Suprapubic skin (tissue), 3 donors: ENCODE measurements around the gene STUM.

Source experiments
- EP300 ChIP-seq: sonication (generic); formaldehyde crosslinking; IDR thresholded peaks from one replicate; pipeline ENCODE4 v1.6.1; 2017; ENCODE audit warnings: antibody characterized with exemption
- POLR2A ChIP-seq, 2 donors: fragments of 450-650 bp; IDR thresholded peaks; one replicate each; pipeline ENCODE4 v1.6.1; 2017; ENCODE audit warnings: antibody characterized with exemption in 2 of 2, mild to moderate bottlenecking in 2 of 2, moderate library complexity in 2 of 2
- TF ChIP-seq, protein P1 (sequence below), 2 donors: fragments of 200-600 bp in 1 of 2; fragments of 450-650 bp in 1 of 2; sonication (generic) in 1 of 2; IDR thresholded peaks; one replicate each; pipeline ENCODE4 v1.5.1; 2016 to 2019; ENCODE audit warnings: antibody characterized with exemption in 2 of 2, mild to moderate bottlenecking in 1 of 2, moderate library complexity in 1 of 2

DNA sequence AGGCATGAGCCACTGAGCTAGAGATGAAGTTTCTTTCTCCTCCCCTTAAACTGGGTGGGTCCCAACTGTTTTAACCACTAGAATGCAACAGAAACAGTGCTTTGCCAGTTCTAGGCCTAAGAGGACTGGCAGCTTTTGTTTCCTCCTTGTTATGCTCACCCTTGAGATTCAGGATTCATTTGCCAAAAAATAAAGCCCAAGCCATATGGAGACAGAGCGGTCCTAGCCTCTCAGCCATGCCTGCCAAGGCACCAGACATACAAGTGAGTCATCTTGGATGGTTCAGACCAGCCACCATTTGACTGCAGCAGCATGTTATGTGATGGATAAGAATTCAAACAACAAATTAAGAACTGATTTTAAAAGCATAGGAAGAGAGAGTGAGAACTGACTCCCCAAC is 38.1 kb upstream of the STUM start:
- TF ChIP-seq POLR2A (IDR thresholded peaks at IDR 0.05) (no peak), EP300 (no peak)
- TF ChIP-seq, protein P1, sequence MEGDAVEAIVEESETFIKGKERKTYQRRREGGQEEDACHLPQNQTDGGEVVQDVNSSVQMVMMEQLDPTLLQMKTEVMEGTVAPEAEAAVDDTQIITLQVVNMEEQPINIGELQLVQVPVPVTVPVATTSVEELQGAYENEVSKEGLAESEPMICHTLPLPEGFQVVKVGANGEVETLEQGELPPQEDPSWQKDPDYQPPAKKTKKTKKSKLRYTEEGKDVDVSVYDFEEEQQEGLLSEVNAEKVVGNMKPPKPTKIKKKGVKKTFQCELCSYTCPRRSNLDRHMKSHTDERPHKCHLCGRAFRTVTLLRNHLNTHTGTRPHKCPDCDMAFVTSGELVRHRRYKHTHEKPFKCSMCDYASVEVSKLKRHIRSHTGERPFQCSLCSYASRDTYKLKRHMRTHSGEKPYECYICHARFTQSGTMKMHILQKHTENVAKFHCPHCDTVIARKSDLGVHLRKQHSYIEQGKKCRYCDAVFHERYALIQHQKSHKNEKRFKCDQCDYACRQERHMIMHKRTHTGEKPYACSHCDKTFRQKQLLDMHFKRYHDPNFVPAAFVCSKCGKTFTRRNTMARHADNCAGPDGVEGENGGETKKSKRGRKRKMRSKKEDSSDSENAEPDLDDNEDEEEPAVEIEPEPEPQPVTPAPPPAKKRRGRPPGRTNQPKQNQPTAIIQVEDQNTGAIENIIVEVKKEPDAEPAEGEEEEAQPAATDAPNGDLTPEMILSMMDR (IDR thresholded peaks at IDR 0.05), result no peak
